Measurements from ENCODE around the gene THBS1.

THBS1 gene

DNA sequence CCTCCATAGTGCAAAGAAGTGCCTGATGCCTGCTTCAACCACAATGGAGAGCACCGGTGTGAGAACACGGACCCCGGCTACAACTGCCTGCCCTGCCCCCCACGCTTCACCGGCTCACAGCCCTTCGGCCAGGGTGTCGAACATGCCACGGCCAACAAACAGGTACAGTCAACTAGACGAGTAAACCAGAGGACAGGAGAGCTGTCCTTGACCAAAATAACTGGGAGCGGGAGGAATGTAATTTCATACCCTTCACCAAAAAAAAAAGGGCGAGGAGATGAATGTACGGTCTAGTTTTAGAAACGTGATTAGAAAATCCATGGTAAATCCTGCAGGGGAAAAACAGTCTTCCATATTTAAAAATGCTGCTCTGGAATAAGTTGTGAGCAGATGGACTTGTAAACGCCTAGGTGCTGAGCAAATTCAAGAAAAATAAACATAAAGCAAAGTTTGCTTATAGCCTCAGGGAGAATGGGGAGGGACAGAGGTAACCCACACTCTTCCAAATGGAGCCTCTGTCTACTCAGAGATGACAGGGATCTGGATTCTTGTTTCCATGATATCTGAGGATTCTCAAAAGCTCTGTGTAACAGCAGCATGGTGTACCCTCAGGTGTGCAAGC, 8.4 kb downstream of the THBS1 start:
- DNase-seq (ENCODE audit: low spot score), result no peak

GRCh38 chr15:39589815-39590644, 9.2 kb downstream of the THBS1 start:
- DNase-seq (ENCODE audit: low spot score), result no peak

DNA sequence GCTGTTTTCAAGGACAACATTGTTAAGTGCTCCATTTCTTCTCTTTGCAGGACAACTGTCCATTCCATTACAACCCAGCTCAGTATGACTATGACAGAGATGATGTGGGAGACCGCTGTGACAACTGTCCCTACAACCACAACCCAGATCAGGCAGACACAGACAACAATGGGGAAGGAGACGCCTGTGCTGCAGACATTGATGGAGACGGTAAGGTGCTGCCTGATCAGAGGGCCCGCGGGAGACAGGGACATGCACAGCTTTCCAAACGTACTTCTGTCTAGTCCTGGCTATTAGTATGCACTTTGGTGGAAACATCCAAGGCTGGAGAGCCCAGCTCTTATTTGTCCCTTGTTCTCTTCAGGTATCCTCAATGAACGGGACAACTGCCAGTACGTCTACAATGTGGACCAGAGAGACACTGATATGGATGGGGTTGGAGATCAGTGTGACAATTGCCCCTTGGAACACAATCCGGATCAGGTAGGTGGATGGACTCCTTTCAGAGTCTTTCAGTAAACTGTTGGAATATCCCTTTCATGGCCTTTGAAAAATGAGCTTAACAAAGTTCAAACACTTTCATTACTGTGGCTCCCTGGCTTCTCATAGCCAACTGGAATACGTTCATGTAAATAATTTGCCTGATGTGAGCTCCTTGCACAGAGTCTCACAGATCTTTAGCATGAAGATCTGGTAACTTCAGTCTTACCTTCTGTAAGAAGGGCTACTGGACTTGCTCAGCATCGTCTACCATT, 10.4 kb downstream of the THBS1 start:
- no peak for DNase-seq (ENCODE audit: low spot score)

GRCh38 chr15:39591896-39592315, 11.0 kb downstream of the THBS1 start:
- no peak for DNase-seq (ENCODE audit: low spot score)

GRCh38 chr15:39592500-39592899, 11.6 kb downstream of the THBS1 start:
- no peak for DNase-seq (ENCODE audit: low spot score)

DNA sequence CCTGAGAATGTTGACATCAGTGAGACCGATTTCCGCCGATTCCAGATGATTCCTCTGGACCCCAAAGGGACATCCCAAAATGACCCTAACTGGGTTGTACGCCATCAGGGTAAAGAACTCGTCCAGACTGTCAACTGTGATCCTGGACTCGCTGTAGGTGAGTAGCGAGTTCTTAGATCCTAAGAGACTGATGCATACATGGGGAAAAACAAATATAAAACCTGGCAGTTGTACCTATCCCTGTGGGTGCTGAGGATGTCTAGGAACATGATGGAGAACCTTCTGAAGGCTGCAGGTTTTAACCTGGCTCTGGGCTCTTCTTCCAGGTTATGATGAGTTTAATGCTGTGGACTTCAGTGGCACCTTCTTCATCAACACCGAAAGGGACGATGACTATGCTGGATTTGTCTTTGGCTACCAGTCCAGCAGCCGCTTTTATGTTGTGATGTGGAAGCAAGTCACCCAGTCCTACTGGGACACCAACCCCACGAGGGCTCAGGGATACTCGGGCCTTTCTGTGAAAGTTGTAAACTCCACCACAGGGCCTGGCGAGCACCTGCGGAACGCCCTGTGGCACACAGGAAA, 12.3 kb downstream of the THBS1 start:
- DNase-seq (ENCODE audit: low spot score), result no peak

DNA sequence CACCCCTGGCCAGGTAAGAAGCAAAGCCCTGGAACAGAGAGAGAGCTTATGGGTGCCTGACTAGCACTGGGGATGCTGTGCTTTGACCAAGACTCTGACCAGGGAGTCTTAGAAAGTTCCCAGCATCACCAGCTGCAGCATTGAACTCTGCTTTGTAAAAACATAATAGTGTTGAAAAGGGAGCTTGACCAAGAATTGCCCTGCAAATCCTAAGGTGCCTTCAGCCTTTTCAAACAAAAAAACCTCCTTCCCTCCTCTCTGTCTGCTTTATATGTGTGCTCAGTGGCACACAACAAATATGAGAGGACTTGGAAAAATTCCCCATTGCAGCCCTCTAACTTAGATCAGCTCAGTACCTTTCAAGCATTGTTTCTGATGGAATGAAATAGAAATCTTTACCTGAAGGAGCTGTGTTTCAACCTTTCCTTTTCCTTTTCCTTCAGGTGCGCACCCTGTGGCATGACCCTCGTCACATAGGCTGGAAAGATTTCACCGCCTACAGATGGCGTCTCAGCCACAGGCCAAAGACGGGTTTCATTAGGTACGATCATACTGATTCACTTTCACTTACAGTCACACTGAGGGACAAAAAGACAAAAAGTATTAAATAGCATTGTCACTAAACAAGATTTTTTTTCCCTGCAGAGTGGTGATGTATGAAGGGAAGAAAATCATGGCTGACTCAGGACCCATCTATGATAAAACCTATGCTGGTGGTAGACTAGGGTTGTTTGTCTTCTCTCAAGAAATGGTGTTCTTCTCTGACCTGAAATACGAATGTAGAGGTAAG, 13.0 kb downstream of the THBS1 start:
- no peak for DNase-seq (ENCODE audit: low spot score)

DNA sequence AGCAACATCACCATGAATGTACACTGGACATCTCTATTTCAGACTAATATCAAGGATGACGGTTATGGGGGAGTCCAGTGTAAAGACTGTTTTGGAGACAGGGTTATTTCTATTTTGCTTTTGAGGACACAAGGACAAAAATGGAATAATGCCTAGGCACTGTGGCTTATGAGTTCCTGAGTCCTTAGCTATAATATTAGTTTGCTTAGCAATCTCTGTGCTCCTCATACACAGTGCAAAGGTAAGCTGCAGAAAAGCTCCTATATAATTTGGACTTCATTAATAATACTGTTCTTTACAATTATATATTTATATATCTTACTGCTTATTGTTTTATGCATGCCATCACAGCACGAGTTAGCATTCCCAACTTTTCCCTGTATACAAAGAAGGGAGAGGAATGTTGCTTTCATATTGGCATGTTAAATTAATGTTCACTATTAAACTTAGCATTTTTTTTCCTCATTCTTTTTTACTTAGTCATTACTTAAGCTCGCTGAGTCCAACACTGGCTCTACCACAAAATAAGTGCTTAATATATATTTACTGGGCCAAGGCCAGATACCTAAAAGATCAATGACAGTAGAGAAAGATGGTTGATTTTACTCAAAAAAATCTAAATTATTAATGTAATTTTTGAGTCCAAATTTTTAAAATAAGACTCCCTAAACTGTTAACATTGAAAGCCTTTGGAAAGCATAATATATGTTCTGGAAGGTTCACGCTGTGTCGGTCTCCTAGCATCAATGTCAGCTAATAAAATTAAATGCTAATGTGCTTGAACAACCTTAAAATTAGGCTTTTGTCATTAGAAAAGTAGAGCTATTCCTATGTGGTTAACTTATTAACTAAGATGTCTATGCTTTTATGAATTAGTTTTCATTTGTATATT, 13.8 kb downstream of the THBS1 start:
- DNase-seq (ENCODE audit: low spot score), result no peak

DNA sequence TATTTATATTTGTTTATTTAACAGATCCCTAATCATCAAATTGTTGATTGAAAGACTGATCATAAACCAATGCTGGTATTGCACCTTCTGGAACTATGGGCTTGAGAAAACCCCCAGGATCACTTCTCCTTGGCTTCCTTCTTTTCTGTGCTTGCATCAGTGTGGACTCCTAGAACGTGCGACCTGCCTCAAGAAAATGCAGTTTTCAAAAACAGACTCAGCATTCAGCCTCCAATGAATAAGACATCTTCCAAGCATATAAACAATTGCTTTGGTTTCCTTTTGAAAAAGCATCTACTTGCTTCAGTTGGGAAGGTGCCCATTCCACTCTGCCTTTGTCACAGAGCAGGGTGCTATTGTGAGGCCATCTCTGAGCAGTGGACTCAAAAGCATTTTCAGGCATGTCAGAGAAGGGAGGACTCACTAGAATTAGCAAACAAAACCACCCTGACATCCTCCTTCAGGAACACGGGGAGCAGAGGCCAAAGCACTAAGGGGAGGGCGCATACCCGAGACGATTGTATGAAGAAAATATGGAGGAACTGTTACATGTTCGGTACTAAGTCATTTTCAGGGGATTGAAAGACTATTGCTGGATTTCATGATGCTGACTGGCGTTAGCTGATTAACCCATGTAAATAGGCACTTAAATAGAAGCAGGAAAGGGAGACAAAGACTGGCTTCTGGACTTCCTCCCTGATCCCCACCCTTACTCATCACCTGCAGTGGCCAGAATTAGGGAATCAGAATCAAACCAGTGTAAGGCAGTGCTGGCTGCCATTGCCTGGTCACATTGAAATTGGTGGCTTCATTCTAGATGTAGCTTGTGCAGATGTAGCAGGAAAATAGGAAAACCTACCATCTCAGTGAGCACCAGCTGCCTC, 14.7 kb downstream of the THBS1 start:
- DNase-seq (ENCODE audit: low spot score), result no peak

DNA sequence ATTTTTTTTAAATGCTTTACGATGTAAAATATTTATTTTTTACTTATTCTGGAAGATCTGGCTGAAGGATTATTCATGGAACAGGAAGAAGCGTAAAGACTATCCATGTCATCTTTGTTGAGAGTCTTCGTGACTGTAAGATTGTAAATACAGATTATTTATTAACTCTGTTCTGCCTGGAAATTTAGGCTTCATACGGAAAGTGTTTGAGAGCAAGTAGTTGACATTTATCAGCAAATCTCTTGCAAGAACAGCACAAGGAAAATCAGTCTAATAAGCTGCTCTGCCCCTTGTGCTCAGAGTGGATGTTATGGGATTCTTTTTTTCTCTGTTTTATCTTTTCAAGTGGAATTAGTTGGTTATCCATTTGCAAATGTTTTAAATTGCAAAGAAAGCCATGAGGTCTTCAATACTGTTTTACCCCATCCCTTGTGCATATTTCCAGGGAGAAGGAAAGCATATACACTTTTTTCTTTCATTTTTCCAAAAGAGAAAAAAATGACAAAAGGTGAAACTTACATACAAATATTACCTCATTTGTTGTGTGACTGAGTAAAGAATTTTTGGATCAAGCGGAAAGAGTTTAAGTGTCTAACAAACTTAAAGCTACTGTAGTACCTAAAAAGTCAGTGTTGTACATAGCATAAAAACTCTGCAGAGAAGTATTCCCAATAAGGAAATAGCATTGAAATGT, 15.6 kb downstream of the THBS1 start:
- no peak for DNase-seq (ENCODE audit: low spot score)

- DNase-seq (ENCODE audit: low spot score), result no peak
Measured at GRCh38 chr15:39597336-39597735, 16.5 kb downstream of the THBS1 start.

- DNase-seq (ENCODE audit: low spot score), result no peak
Measured at GRCh38 chr15:39597751-39598185, 16.9 kb downstream of the THBS1 start.

- no peak for DNase-seq (ENCODE audit: low spot score)
Measured at GRCh38 chr15:39598186-39598850, 17.4 kb downstream of the THBS1 start.

DNA sequence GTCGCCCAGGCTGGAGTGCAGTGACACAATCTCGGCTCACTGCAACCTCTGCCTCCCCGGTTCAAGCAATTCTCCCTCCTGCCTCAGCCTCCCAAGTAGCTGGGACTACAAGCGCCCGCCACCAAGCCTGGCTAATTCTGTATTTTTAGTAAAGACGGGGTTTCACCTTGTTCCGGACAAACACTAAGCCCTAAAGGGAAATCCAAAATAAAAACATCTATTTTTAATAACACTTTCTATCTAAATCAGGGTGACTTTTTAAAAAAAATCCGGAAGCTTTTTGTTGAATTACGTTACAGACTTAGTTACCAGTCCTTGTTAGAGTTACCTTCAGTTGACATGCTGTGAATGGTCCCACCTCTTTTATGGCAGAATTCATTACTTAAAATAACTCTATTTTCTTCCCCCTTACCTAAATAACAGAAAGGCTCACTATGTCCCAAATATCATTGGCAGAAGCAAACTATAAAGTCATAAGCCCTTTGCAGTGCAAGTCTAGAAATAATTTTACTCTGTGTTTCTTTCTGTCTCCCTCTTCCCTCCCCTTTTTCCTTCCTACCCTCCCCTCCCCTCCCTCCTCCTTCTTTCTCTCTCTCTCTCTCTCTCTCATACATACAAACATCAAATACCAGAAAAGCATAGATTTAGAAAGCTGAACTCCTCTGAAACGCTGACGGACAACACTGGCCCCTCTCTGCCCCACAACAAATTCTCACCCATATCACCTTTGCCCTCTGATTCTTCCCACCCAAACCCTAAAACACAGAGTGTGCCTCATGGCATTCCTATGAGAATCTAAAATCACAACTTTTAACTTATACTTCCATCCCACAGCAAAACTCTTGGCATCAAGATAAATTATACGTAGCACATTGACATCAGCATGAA, 18.3 kb downstream of the THBS1 start:
- no peak for DNase-seq (ENCODE audit: low spot score)

- DNase-seq (ENCODE audit: low spot score), result no peak
Measured at GRCh38 chr15:39599871-39600270, 19.0 kb downstream of the THBS1 start.

GRCh38 chr15:39602143-39602542, 21.3 kb downstream of the THBS1 start:
- no peak for DNase-seq (ENCODE audit: low spot score)

DNA sequence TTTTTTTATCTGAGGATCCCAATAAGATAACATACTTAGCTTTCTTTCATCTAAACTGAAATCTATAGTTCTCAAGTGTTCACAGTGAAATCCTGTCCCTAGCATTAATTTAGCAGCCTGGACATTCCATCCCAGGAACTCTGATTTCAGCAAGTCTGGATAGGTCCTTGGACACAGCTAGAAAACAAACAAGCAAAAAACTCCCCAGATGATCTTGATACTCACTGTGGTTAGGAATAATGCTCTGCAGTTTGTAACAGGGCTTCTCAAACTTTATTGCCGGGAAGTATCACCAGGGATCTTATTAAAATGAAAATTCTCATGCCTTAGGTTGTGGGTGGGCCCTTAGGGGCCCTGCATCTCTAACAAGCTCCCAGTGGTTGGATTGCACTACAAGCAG, 24.3 kb downstream of the THBS1 start:
- DNase-seq (ENCODE audit: low spot score), result no peak
